ENCODE results near the gene FBXO24. TPM values are rescaled to one million over a fixed set of nuclear protein-coding genes. Genes with fewer than 3 reads are reported as not detected.
A peak's percentile ranks its signal among the peaks of the same experiment; 100 is the strongest.

FBXO24 gene
- polyA plus RNA-seq, 1 donor, result 2.6 TPM

GRCh38 chr7:100620239-100620638, 34.1 kb downstream of the FBXO24 start:
- no peak for DNase-seq

- no peak for DNase-seq
These were observed 34.7 kb downstream of the FBXO24 start for GRCh38 chr7:100620804-100621203.

- DNase-seq, result no peak
These were observed 35.4 kb downstream of the FBXO24 start for GRCh38 chr7:100621554-100621953.

- no peak for DNase-seq
These were observed 38.1 kb downstream of the FBXO24 start for GRCh38 chr7:100623951-100624824.

- DNase-seq, result no peak
These were observed 39.9 kb downstream of the FBXO24 start for GRCh38 chr7:100626055-100626454.

- peak; percentile 60 for DNase-seq
These were observed 40.6 kb downstream of the FBXO24 start for GRCh38 chr7:100626530-100627237.

GRCh38 chr7:100627238-100627549, 41.1 kb downstream of the FBXO24 start:
- no peak for DNase-seq

GRCh38 chr7:100629117-100629716, 43.1 kb downstream of the FBXO24 start:
- DNase-seq, result no peak

GRCh38 chr7:100630066-100630465, 43.9 kb downstream of the FBXO24 start:
- no peak for DNase-seq

GRCh38 chr7:100632951-100633717, 47.0 kb downstream of the FBXO24 start:
- no peak for DNase-seq

GRCh38 chr7:100639995-100640516, 53.9 kb downstream of the FBXO24 start:
- no peak for DNase-seq

GRCh38 chr7:100640517-100641440, 54.7 kb downstream of the FBXO24 start:
- DNase-seq, result no peak

GRCh38 chr7:100641463-100641859, 55.3 kb downstream of the FBXO24 start, which contains the start of gene TFR2:
Gene TFR2 (minus strand): TSS chr7:100641552. CDS start chr7:100641509, 43 bp downstream.
- DNase-seq, result no peak

- no peak for DNase-seq
These were observed 55.9 kb downstream of the FBXO24 start for GRCh38 chr7:100641860-100642533.

GRCh38 chr7:100642534-100642907, 56.4 kb downstream of the FBXO24 start:
- DNase-seq, result no peak

- DNase-seq, result no peak
These were observed 63.9 kb downstream of the FBXO24 start for GRCh38 chr7:100649826-100650565.

All from left kidney (tissue), 2 donors.